SK-N-SH (cell line): ENCODE measurements around the gene ETNK2. TPM values are rescaled to one million over a fixed set of nuclear protein-coding genes. Genes with fewer than 3 reads are reported as not detected.

Source experiments
- CTCF ChIA-PET: fragments of 300-600, 350-600 bp; formaldehyde crosslinking; extraction: SDS; loops from one replicate; lab custom pipeline; 2021; lab: Yijun Ruan, JAX
- POLR2A ChIA-PET: fragments of 350-600 bp; sonication (Branson Sonifier 250); formaldehyde crosslinking; extraction: SDS; loops from one replicate; lab custom pipeline; 2020; ENCODE audit warnings: antibody characterized with exemption, inconsistent platforms; lab: Yijun Ruan, JAX
- DNase-seq: peaks from one replicate; pipeline ENCODE4 v3.0.0; 2012
- H2AFZ ChIP-seq: fragments of 200-600 bp; sonication (generic); 2 replicates; pipeline ENCODE4 v1.8.1; 2016; ENCODE audit warnings: antibody characterized with exemption, mild to moderate bottlenecking, low read depth
- H3F3A ChIP-seq: fragments of 200-600 bp; sonication (generic); replicated peaks from 2 replicates; pipeline ENCODE3; 2016; ENCODE audit warnings: antibody characterized with exemption, mild to moderate bottlenecking; ENCODE audit not compliant: insufficient read depth
- H3K27ac ChIP-seq, 2 experiments: fragments of 200-500 bp in 1 of 2; fragments of 200-600 bp in 1 of 2; sonication (Bioruptor generic) in 1 of 2; sonication (generic), shearing (Covaris generic) in 1 of 2; 2 replicates each; pipeline versions ENCODE4 v1.5.1 to v1.6.1; 2014 to 2016; ENCODE audit warnings: low read depth in 2 of 2, inconsistent platforms in 1 of 2, low read length in 1 of 2, mild to moderate bottlenecking in 1 of 2, mixed read lengths in 1 of 2
- H3K27me3 ChIP-seq: fragments of 200-600 bp; sonication (generic), shearing (Covaris generic); 2 replicates; pipeline ENCODE4 v1.6.1; 2016; ENCODE audit warnings: mixed run types; ENCODE audit not compliant: insufficient read depth
- H3K36me3 ChIP-seq, 2 experiments: fragments of 200-500 bp in 1 of 2; fragments of 200-600 bp in 1 of 2; sonication (Bioruptor generic) in 1 of 2; sonication (generic) in 1 of 2; replicated peaks in 1 of 2; 2 replicates each; pipeline versions ENCODE3 to v1.5.1; 2014 to 2016; ENCODE audit warnings: low read length in 1 of 2, mild to moderate bottlenecking in 1 of 2; ENCODE audit not compliant: insufficient read depth in 2 of 2, control insufficient read depth in 1 of 2
- H3K4me1 ChIP-seq, 2 experiments: fragments of 200-500 bp in 1 of 2; fragments of 200-600 bp in 1 of 2; sonication (Bioruptor generic) in 1 of 2; sonication (generic), shearing (Covaris generic) in 1 of 2; 2 replicates each; pipeline versions ENCODE4 v1.5.1 to v1.6.1; 2014 to 2016; ENCODE audit warnings: low read depth in 1 of 2, low read length in 1 of 2, mixed run types in 1 of 2; ENCODE audit not compliant: insufficient read depth in 2 of 2, control insufficient read depth in 1 of 2
- H3K4me2 ChIP-seq: fragments of 200-600 bp; sonication (generic), shearing (Covaris generic); 2 replicates; pipeline ENCODE4 v1.6.1; 2017; ENCODE audit warnings: mixed run types
- H3K4me3 ChIP-seq, 2 experiments: fragments of 200-500 bp in 1 of 2; fragments of 200-600 bp in 1 of 2; sonication (Bioruptor generic) in 1 of 2; sonication (generic), shearing (Covaris generic) in 1 of 2; 2 replicates each; pipeline versions ENCODE4 v1.5.1 to v1.8.1; 2014 to 2016; ENCODE audit warnings: low read depth in 2 of 2, inconsistent platforms in 1 of 2, low read length in 1 of 2, mild to moderate bottlenecking in 1 of 2, mixed read lengths in 1 of 2, moderate library complexity in 1 of 2
- H3K79me2 ChIP-seq: fragments of 200-600 bp; sonication (generic); 2 replicates; pipeline ENCODE4 v1.8.1; 2017; ENCODE audit warnings: mild to moderate bottlenecking; ENCODE audit not compliant: insufficient read depth
- H3K9ac ChIP-seq: fragments of 200-600 bp; sonication (generic); 2 replicates; pipeline ENCODE4 v1.6.1; 2017; ENCODE audit warnings: mixed run types
- H3K9me2 ChIP-seq: fragments of 200-600 bp; sonication (generic); 2 replicates; pipeline ENCODE4 v1.6.1; 2017; ENCODE audit warnings: mixed run types
- H3K9me3 ChIP-seq: fragments of 200-600 bp; sonication (generic); 2 replicates; pipeline ENCODE4 v1.6.1; 2017; ENCODE audit warnings: mixed run types, mild to moderate bottlenecking, moderate library complexity
- H4K20me1 ChIP-seq: fragments of 200-600 bp; sonication (generic); 2 replicates; pipeline ENCODE4 v1.6.1; 2017; ENCODE audit warnings: mild to moderate bottlenecking, mixed run types; ENCODE audit not compliant: insufficient read depth
- CHD2 ChIP-seq: fragments of 150-350 bp; IDR thresholded peaks from 2 replicates; pipeline ENCODE4 v1.6.1; 2018; ENCODE audit warnings: low read length; ENCODE audit not compliant: partially characterized antibody
- ELF1 ChIP-seq: IDR thresholded peaks from 2 replicates; pipeline ENCODE4 v1.4.0; 2012
- EZH2phosphoT487 ChIP-seq: fragments of 200-600 bp; sonication (generic); IDR thresholded peaks from 2 replicates; pipeline ENCODE4 v1.6.1; 2017; ENCODE audit warnings: low read depth, mixed run types, mild to moderate bottlenecking, antibody characterized with exemption, moderate library complexity, borderline replicate concordance
- FOSL2 ChIP-seq: IDR thresholded peaks from 2 replicates; pipeline ENCODE4 v1.4.0; 2012; ENCODE audit warnings: low read depth, mild to moderate bottlenecking, moderate library complexity, borderline replicate concordance
- FOXJ3 ChIP-seq: sonication (generic); formaldehyde crosslinking; IDR thresholded peaks from 2 replicates; pipeline ENCODE4 v1.5.1; 2020; ENCODE audit warnings: mild to moderate bottlenecking, missing genetic modification reagents
- FOXM1 ChIP-seq: IDR thresholded peaks from 2 replicates; pipeline ENCODE4 v1.4.0; 2012; ENCODE audit warnings: low read depth, mild to moderate bottlenecking
- GABPA ChIP-seq: IDR thresholded peaks from 2 replicates; pipeline ENCODE4 v1.4.0; 2012; ENCODE audit warnings: low read depth, mild to moderate bottlenecking
- GATA2 ChIP-seq: sonication (generic); formaldehyde crosslinking; IDR thresholded peaks from 2 replicates; pipeline ENCODE4 v1.5.0; 2020; ENCODE audit warnings: mild to moderate bottlenecking, missing genetic modification reagents
- MXI1 ChIP-seq: IDR thresholded peaks from 2 replicates; pipeline ENCODE4 v1.6.1; 2012; ENCODE audit warnings: mild to moderate bottlenecking, low read depth, low read length, improper control_type of control experiment
- NFIC ChIP-seq: IDR thresholded peaks from 2 replicates; pipeline ENCODE4 v1.4.0; 2012; ENCODE audit warnings: borderline replicate concordance
- NRF1 ChIP-seq: IDR thresholded peaks from 2 replicates; pipeline ENCODE4 v1.6.1; 2012; ENCODE audit warnings: low read depth, mild to moderate bottlenecking, low read length
- POLR2AphosphoS5 ChIP-seq: IDR thresholded peaks from 2 replicates; pipeline ENCODE4 v1.6.1; 2012; ENCODE audit warnings: low read depth, low read length
- RCOR1 ChIP-seq: fragments of 150-350 bp; IDR thresholded peaks from 2 replicates; pipeline ENCODE4 v1.6.1; 2017; ENCODE audit warnings: antibody characterized with exemption, low read length
- RXRA ChIP-seq: IDR thresholded peaks from 2 replicates; pipeline ENCODE4 v1.4.0; 2012; ENCODE audit warnings: low read depth, mild to moderate bottlenecking, borderline replicate concordance
- SMC3 ChIP-seq: IDR thresholded peaks from 2 replicates; pipeline ENCODE4 v1.6.1; 2012; ENCODE audit warnings: low read depth, low read length, improper control_type of control experiment
- WGBS: methylation state at CpG from one replicate; pipeline ENCODE4 v1.1.6; 2017; ENCODE audit warnings: low lambda C conversion rate; 5-methylcytosine and 5-hydroxymethylcytosine counted together
- polyA plus RNA-seq, 3 experiments: library from polyadenylated mRNA; depleted of rRNA; stranded (reverse); fragments of >200 nt; gene quantifications; 2 replicates each; pipeline ENCODE4 v1.2.3, GENCODE V29; 2012
- TF ChIP-seq, protein P1 (sequence below): fragments of 150-350 bp; IDR thresholded peaks from 2 replicates; pipeline ENCODE4 v1.6.1; 2017; ENCODE audit warnings: antibody characterized with exemption, low read length, low read depth, borderline replicate concordance
- TF ChIP-seq, protein P2 (sequence below): fragments of 200-600 bp; sonication (generic); IDR thresholded peaks from 2 replicates; pipeline ENCODE4 v1.6.1; 2017; ENCODE audit warnings: antibody characterized with exemption, mild to moderate bottlenecking, moderate library complexity
- TF ChIP-seq, protein P3 (sequence below): IDR thresholded peaks from 2 replicates; pipeline ENCODE4 v1.4.0; 2012; ENCODE audit warnings: low read depth, borderline replicate concordance

ETNK2 gene
- polyA plus RNA-seq, 1 of the 3 experiments (the other 2 are of a cell fraction) = 16.1 TPM

DNA sequence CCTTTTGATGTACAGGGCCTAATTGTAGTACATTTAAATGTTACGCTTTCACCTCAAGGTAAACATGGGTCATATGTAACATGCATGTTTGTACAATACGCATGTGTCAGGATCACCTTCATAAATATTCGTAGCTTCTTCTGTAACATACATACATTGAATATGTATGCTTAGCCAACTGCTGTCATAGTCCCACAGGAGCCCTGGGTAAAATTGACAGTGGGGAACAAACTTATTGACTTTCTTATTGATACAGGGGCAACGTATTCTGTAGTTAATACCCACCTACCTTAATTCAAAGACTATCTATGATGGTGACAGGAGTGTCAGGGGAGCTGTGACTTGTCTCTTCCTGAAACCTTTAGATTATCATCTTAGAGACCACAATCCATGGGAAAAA lies 18.0 kb upstream of the ETNK2 start:
- Histone ChIP-seq H3K4me2 (no peak overlapping the region), H3K36me3 (no peaks in the 10 kb centered on the region), H3K9me2 (no peaks in the 10 kb centered on the region), H3K4me1 (0 out of 4 replicates have a peak, but pooled peaks cover 0 to 3% of the 10 kb centered on the region in 2 experiments), H3K27me3 (no peaks in the 10 kb centered on the region), H2AFZ (no peak overlapping the region), H3K9ac (no peak overlapping the region), H3K27ac (no peak overlapping the region), H3F3A (no peaks in the 10 kb centered on the region), H4K20me1 (no peaks in the 10 kb centered on the region), H3K4me3 (no peak overlapping the region), H3K79me2 (no peaks in the 10 kb centered on the region)
- ChIA-PET CTCF (interaction anchor here (0.6 to 20.5 kb wide), 4 partner anchors 36 to 246 kb away, joined by 3 to 302 read pairs (median 16); partner anchors contain the start of gene PLEKHA6), POLR2A (no interaction called here)
- WGBS = 75% methylated on average over 4 of the region's 4 CpGs
- TF ChIP-seq GATA2 (CRISPR knock-in tag) (no peak), SMC3 (no peak), FOXJ3 (CRISPR knock-in tag) (no peak), EZH2phosphoT487 (no peak), NRF1 (no peak), RCOR1 (no peak), ELF1 (no peak), GABPA (no peak), NFIC (no peak), MXI1 (no peak), RXRA (no peak), FOSL2 (no peak), POLR2AphosphoS5 (no peak), CHD2 (no peak), FOXM1 (no peak)
- TF ChIP-seq, protein P1, sequence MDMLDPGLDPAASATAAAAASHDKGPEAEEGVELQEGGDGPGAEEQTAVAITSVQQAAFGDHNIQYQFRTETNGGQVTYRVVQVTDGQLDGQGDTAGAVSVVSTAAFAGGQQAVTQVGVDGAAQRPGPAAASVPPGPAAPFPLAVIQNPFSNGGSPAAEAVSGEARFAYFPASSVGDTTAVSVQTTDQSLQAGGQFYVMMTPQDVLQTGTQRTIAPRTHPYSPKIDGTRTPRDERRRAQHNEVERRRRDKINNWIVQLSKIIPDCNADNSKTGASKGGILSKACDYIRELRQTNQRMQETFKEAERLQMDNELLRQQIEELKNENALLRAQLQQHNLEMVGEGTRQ = no peak
- TF ChIP-seq, protein P2, sequence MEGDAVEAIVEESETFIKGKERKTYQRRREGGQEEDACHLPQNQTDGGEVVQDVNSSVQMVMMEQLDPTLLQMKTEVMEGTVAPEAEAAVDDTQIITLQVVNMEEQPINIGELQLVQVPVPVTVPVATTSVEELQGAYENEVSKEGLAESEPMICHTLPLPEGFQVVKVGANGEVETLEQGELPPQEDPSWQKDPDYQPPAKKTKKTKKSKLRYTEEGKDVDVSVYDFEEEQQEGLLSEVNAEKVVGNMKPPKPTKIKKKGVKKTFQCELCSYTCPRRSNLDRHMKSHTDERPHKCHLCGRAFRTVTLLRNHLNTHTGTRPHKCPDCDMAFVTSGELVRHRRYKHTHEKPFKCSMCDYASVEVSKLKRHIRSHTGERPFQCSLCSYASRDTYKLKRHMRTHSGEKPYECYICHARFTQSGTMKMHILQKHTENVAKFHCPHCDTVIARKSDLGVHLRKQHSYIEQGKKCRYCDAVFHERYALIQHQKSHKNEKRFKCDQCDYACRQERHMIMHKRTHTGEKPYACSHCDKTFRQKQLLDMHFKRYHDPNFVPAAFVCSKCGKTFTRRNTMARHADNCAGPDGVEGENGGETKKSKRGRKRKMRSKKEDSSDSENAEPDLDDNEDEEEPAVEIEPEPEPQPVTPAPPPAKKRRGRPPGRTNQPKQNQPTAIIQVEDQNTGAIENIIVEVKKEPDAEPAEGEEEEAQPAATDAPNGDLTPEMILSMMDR = no peak
- TF ChIP-seq, protein P3, sequence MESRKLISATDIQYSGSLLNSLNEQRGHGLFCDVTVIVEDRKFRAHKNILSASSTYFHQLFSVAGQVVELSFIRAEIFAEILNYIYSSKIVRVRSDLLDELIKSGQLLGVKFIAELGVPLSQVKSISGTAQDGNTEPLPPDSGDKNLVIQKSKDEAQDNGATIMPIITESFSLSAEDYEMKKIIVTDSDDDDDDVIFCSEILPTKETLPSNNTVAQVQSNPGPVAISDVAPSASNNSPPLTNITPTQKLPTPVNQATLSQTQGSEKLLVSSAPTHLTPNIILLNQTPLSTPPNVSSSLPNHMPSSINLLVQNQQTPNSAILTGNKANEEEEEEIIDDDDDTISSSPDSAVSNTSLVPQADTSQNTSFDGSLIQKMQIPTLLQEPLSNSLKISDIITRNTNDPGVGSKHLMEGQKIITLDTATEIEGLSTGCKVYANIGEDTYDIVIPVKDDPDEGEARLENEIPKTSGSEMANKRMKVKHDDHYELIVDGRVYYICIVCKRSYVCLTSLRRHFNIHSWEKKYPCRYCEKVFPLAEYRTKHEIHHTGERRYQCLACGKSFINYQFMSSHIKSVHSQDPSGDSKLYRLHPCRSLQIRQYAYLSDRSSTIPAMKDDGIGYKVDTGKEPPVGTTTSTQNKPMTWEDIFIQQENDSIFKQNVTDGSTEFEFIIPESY = no peak
- TF ChIP-seq, all 33 proteins: peak for 0
- 0 out of 2 replicates have a peak, but pooled peaks cover 5% of the 10 kb centered on the region for H3K9me3 ChIP-seq
- no peak for DNase-seq
